Measurements from ENCODE around the gene C12orf75. TPM values are rescaled to one million over a fixed set of nuclear protein-coding genes. Genes with fewer than 3 reads are reported as not detected.
"Not testable (repeated sequence)": the region's sequence is repeated elsewhere in the genome, so short reads cannot be mapped to it uniquely, and the experiment has no call there.

Gene C12orf75
- total and polyA plus RNA-seq, 5 donors from 2014 or later, result 53.0 to 184 (median 86.1) TPM

- H3K36me3 Mint-ChIP-seq, result no peaks in the 10 kb centered on the region
- no peak for ATAC-seq (ENCODE audit: low read depth in 2 of 2)
Measured at GRCh38 chr12:105301696-105302095, 28.8 kb upstream of the C12orf75 start.

GRCh38 chr12:105302986-105303385, 27.5 kb upstream of the C12orf75 start:
- Mint-ChIP-seq H3K27me3 (peaks cover 23% of the 10 kb centered on the region), H3K9me3 (peaks cover 0 to 25% (median 7%) of the 10 kb centered on the region in 7 donors)
- H3K36me3 Mint-ChIP-seq; H3K4me1 ChIP-seq (ENCODE audit: control insufficient read depth, insufficient read depth, low read length, poor library complexity, severe bottlenecking); H3K27ac Mint-ChIP-seq; H3K27me3 ChIP-seq (ENCODE audit: control insufficient read depth, insufficient read depth, low read length); ATAC-seq (ENCODE audit: low read depth in 2 of 2); H3K4me1 Mint-ChIP-seq; H3K4me3 ChIP-seq (ENCODE audit: low read depth, low read length); H3K9me3 ChIP-seq (ENCODE audit: control insufficient read depth in 2 of 2, low read length in 2 of 2); H3K27ac ChIP-seq (ENCODE audit: insufficient read depth, low read length, poor library complexity, severe bottlenecking); DNase-seq; H3K4me3 Mint-ChIP-seq; H3K36me3 ChIP-seq (ENCODE audit: control insufficient read depth, insufficient read depth, low read length): not testable (repeated sequence)

More at GRCh38 chr12:105301696-105302095, 28.8 kb upstream of the C12orf75 start:
- peaks cover 7% of the 10 kb centered on the region for H3K27me3 ChIP-seq (ENCODE audit: control insufficient read depth, insufficient read depth, low read length)
- Mint-ChIP-seq H3K27ac (no peak overlapping the region), H3K27me3 (peaks cover 18% of the 10 kb centered on the region), H3K4me3 (no peak overlapping the region), H3K9me3 (peaks cover 0 to 26% (median 11%) of the 10 kb centered on the region in 7 donors), H3K4me1 (no peaks in the 10 kb centered on the region)
- no peaks in the 10 kb centered on the region for H3K36me3 ChIP-seq (ENCODE audit: control insufficient read depth, insufficient read depth, low read length)
- H3K27ac ChIP-seq (ENCODE audit: insufficient read depth, low read length, poor library complexity, severe bottlenecking), result no peak overlapping the region
- H3K4me1 ChIP-seq (ENCODE audit: control insufficient read depth, insufficient read depth, low read length, poor library complexity, severe bottlenecking), result no peaks in the 10 kb centered on the region
- no peak for DNase-seq
- H3K9me3 ChIP-seq (ENCODE audit: control insufficient read depth in 2 of 2, low read length in 2 of 2), result peaks cover 8 to 11% of the 10 kb centered on the region in 2 experiments
- no peak overlapping the region for H3K4me3 ChIP-seq (ENCODE audit: low read depth, low read length)

- H3K4me1 ChIP-seq (ENCODE audit: control insufficient read depth, insufficient read depth, low read length, poor library complexity, severe bottlenecking); H3K36me3 ChIP-seq (ENCODE audit: control insufficient read depth, insufficient read depth, low read length); H3K4me3 ChIP-seq (ENCODE audit: low read depth, low read length); H3K4me3 Mint-ChIP-seq; H3K36me3 Mint-ChIP-seq; H3K27ac ChIP-seq (ENCODE audit: insufficient read depth, low read length, poor library complexity, severe bottlenecking); DNase-seq; ATAC-seq (ENCODE audit: low read depth in 2 of 2); H3K27ac Mint-ChIP-seq; H3K9me3 ChIP-seq (ENCODE audit: control insufficient read depth in 2 of 2, low read length in 2 of 2); H3K27me3 ChIP-seq (ENCODE audit: control insufficient read depth, insufficient read depth, low read length); H3K4me1 Mint-ChIP-seq: not testable (repeated sequence)
- H3K9me3 Mint-ChIP-seq, result peaks cover 0 to 24% (median 6%) of the 10 kb centered on the region in 7 donors
- peaks cover 36% of the 10 kb centered on the region for H3K27me3 Mint-ChIP-seq
Measured at GRCh38 chr12:105304626-105305025, 25.9 kb upstream of the C12orf75 start.

GRCh38 chr12:105307601-105308314, 22.7 kb upstream of the C12orf75 start:
- H3K4me1 Mint-ChIP-seq; ATAC-seq (ENCODE audit: low read depth in 2 of 2); H3K27ac Mint-ChIP-seq; H3K27me3 ChIP-seq (ENCODE audit: control insufficient read depth, insufficient read depth, low read length); H3K4me3 ChIP-seq (ENCODE audit: low read depth, low read length); H3K4me3 Mint-ChIP-seq; H3K36me3 Mint-ChIP-seq; DNase-seq; H3K36me3 ChIP-seq (ENCODE audit: control insufficient read depth, insufficient read depth, low read length); H3K4me1 ChIP-seq (ENCODE audit: control insufficient read depth, insufficient read depth, low read length, poor library complexity, severe bottlenecking); H3K27ac ChIP-seq (ENCODE audit: insufficient read depth, low read length, poor library complexity, severe bottlenecking); H3K9me3 ChIP-seq (ENCODE audit: control insufficient read depth in 2 of 2, low read length in 2 of 2): not testable (repeated sequence)
- Mint-ChIP-seq H3K9me3 (peaks cover 0 to 14% (median 2%) of the 10 kb centered on the region in 7 donors), H3K27me3 (peaks cover 46% of the 10 kb centered on the region)

GRCh38 chr12:105308839-105309238, 21.7 kb upstream of the C12orf75 start:
- ATAC-seq (ENCODE audit: low read depth in 2 of 2), result not testable (repeated sequence)

GRCh38 chr12:105309384-105309783, 21.1 kb upstream of the C12orf75 start:
- DNase-seq; H3K27ac Mint-ChIP-seq; H3K4me3 ChIP-seq (ENCODE audit: low read depth, low read length); H3K4me3 Mint-ChIP-seq; ATAC-seq (ENCODE audit: low read depth in 2 of 2); H3K36me3 ChIP-seq (ENCODE audit: control insufficient read depth, insufficient read depth, low read length); H3K4me1 Mint-ChIP-seq; H3K4me1 ChIP-seq (ENCODE audit: control insufficient read depth, insufficient read depth, low read length, poor library complexity, severe bottlenecking); H3K27me3 ChIP-seq (ENCODE audit: control insufficient read depth, insufficient read depth, low read length); H3K9me3 ChIP-seq (ENCODE audit: control insufficient read depth in 2 of 2, low read length in 2 of 2); H3K27ac ChIP-seq (ENCODE audit: insufficient read depth, low read length, poor library complexity, severe bottlenecking): not testable (repeated sequence)
- Mint-ChIP-seq H3K9me3 (peaks cover 0 to 26% (median 3%) of the 10 kb centered on the region in 7 donors), H3K27me3 (peaks cover 42% of the 10 kb centered on the region), H3K36me3 (peaks cover 14% of the 10 kb centered on the region)

More at GRCh38 chr12:105308839-105309238, 21.7 kb upstream of the C12orf75 start:
- H3K27ac ChIP-seq (ENCODE audit: insufficient read depth, low read length, poor library complexity, severe bottlenecking); H3K27ac Mint-ChIP-seq; H3K4me3 Mint-ChIP-seq; H3K27me3 ChIP-seq (ENCODE audit: control insufficient read depth, insufficient read depth, low read length); H3K4me3 ChIP-seq (ENCODE audit: low read depth, low read length); H3K9me3 ChIP-seq (ENCODE audit: control insufficient read depth in 2 of 2, low read length in 2 of 2); DNase-seq; H3K4me1 ChIP-seq (ENCODE audit: control insufficient read depth, insufficient read depth, low read length, poor library complexity, severe bottlenecking); H3K4me1 Mint-ChIP-seq; H3K36me3 ChIP-seq (ENCODE audit: control insufficient read depth, insufficient read depth, low read length): not testable (repeated sequence)
- Mint-ChIP-seq H3K9me3 (peaks cover 0 to 21% (median 2%) of the 10 kb centered on the region in 7 donors), H3K36me3 (peaks cover 11% of the 10 kb centered on the region), H3K27me3 (peaks cover 47% of the 10 kb centered on the region)

- Mint-ChIP-seq H3K36me3 (peaks cover 14% of the 10 kb centered on the region), H3K9me3 (peaks cover 0 to 31% (median 5%) of the 10 kb centered on the region in 7 donors), H3K27me3 (peaks cover 49% of the 10 kb centered on the region)
- H3K4me3 ChIP-seq (ENCODE audit: low read depth, low read length); DNase-seq; ATAC-seq (ENCODE audit: low read depth in 2 of 2); H3K4me3 Mint-ChIP-seq; H3K4me1 Mint-ChIP-seq; H3K27me3 ChIP-seq (ENCODE audit: control insufficient read depth, insufficient read depth, low read length); H3K36me3 ChIP-seq (ENCODE audit: control insufficient read depth, insufficient read depth, low read length); H3K27ac Mint-ChIP-seq; H3K9me3 ChIP-seq (ENCODE audit: control insufficient read depth in 2 of 2, low read length in 2 of 2); H3K4me1 ChIP-seq (ENCODE audit: control insufficient read depth, insufficient read depth, low read length, poor library complexity, severe bottlenecking); H3K27ac ChIP-seq (ENCODE audit: insufficient read depth, low read length, poor library complexity, severe bottlenecking): not testable (repeated sequence)
Measured at GRCh38 chr12:105310476-105311085, 19.9 kb upstream of the C12orf75 start.

- not testable (repeated sequence) for H3K4me1 ChIP-seq (ENCODE audit: control insufficient read depth, insufficient read depth, low read length, poor library complexity, severe bottlenecking); H3K27ac Mint-ChIP-seq; ATAC-seq (ENCODE audit: low read depth in 2 of 2); H3K4me3 ChIP-seq (ENCODE audit: low read depth, low read length); H3K27me3 ChIP-seq (ENCODE audit: control insufficient read depth, insufficient read depth, low read length); H3K9me3 ChIP-seq (ENCODE audit: control insufficient read depth in 2 of 2, low read length in 2 of 2); H3K4me3 Mint-ChIP-seq; DNase-seq; H3K4me1 Mint-ChIP-seq; H3K27ac ChIP-seq (ENCODE audit: insufficient read depth, low read length, poor library complexity, severe bottlenecking); H3K36me3 ChIP-seq (ENCODE audit: control insufficient read depth, insufficient read depth, low read length)
- peaks cover 0 to 31% (median 5%) of the 10 kb centered on the region in 7 donors for H3K9me3 Mint-ChIP-seq
- H3K27me3 Mint-ChIP-seq, result peaks cover 43% of the 10 kb centered on the region
- H3K36me3 Mint-ChIP-seq, result peaks cover 14% of the 10 kb centered on the region
Measured at GRCh38 chr12:105311936-105312335, 18.6 kb upstream of the C12orf75 start.
